Osteoblast (primary cell): ENCODE data around the gene DNAI4. TPM values are rescaled to one million over a fixed set of nuclear protein-coding genes. Genes with fewer than 3 reads are reported as not detected.

ENCODE experiments used
- DNase-seq: peaks from one replicate; pipeline ENCODE4 v3.0.0; 2011; ENCODE audit warnings: low spot score, mixed read lengths; ENCODE audit not compliant: insufficient read length; ENCODE audit errors: missing footprints
- H2AFZ ChIP-seq: 2 replicates; pipeline ENCODE4 v1.6.0; 2011; ENCODE audit warnings: mild to moderate bottlenecking, low read length
- H3K27ac ChIP-seq: 2 replicates; pipeline ENCODE4 v1.5.1; 2011; ENCODE audit warnings: mild to moderate bottlenecking, low read depth, low read length, moderate library complexity
- H3K27me3 ChIP-seq: 2 replicates; pipeline ENCODE4 v1.6.0; 2012; ENCODE audit warnings: mild to moderate bottlenecking, control low read depth, inconsistent platforms, low read length, moderate library complexity; ENCODE audit not compliant: insufficient read depth
- H3K36me3 ChIP-seq: 2 replicates; pipeline ENCODE4 v1.5.1; 2011; ENCODE audit warnings: mild to moderate bottlenecking, low read length, control low read depth, moderate library complexity; ENCODE audit not compliant: insufficient read depth
- H3K4me1 ChIP-seq: 2 replicates; pipeline ENCODE4 v1.5.1; 2011; ENCODE audit warnings: mild to moderate bottlenecking, low read length, control low read depth, moderate library complexity; ENCODE audit not compliant: insufficient read depth
- H3K4me2 ChIP-seq: 2 replicates; pipeline ENCODE4 v1.6.0; 2011; ENCODE audit warnings: mild to moderate bottlenecking, low read length; ENCODE audit not compliant: insufficient read depth
- H3K4me3 ChIP-seq: fragments of 200-600 bp; sonication (generic); 3 replicates; pipeline ENCODE4 v1.5.1; 2012; ENCODE audit warnings: mild to moderate bottlenecking, low read length, inconsistent platforms; ENCODE audit not compliant: insufficient read depth
- H3K79me2 ChIP-seq: 2 replicates; pipeline ENCODE4 v1.6.0; 2012; ENCODE audit warnings: mild to moderate bottlenecking, low read length, control low read depth, inconsistent platforms; ENCODE audit not compliant: insufficient read depth
- H3K9me3 ChIP-seq: 2 replicates; pipeline ENCODE4 v1.5.1; 2011; ENCODE audit warnings: low read depth, low read length, control low read depth
- H4K20me1 ChIP-seq: 2 replicates; pipeline ENCODE4 v1.6.0; 2012; ENCODE audit warnings: mild to moderate bottlenecking, low read length, control low read depth; ENCODE audit not compliant: insufficient read depth
- total RNA-seq: library from RNA; depleted of rRNA; stranded (reverse); fragments of >200 nt; gene quantifications from 2 replicates; pipeline ENCODE4 v1.2.3, GENCODE V29; 2012
- TF ChIP-seq, protein P1 (sequence below): IDR thresholded peaks from 2 replicates; pipeline ENCODE4 v1.5.1; 2011; ENCODE audit warnings: mild to moderate bottlenecking, low read depth, low read length, moderate library complexity; ENCODE audit errors: extremely low read depth

The DNAI4 gene
- total RNA-seq, 1 donor = 12.7 TPM

DNA sequence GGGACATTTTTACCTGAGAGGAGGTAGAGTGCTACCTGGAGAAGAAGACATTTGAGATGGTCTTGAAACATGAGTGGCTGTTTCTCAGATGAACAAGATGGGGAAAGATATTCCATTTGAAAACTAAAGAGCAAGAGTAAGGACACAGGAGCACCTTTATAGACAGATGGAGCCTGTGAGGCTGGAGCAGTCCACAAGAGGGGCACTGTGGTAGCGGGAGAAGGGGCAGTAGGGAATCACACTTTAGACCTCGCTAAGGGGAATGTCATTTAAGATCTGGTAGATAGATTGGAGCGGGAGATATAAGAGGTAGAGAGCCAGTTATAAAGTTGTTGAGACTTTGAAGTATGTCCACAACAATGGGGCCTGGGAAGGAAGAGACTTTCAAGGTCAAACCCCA is 149.0 kb downstream of the DNAI4 start:
- no peak overlapping the region for H2AFZ ChIP-seq
- TF ChIP-seq, protein P1, sequence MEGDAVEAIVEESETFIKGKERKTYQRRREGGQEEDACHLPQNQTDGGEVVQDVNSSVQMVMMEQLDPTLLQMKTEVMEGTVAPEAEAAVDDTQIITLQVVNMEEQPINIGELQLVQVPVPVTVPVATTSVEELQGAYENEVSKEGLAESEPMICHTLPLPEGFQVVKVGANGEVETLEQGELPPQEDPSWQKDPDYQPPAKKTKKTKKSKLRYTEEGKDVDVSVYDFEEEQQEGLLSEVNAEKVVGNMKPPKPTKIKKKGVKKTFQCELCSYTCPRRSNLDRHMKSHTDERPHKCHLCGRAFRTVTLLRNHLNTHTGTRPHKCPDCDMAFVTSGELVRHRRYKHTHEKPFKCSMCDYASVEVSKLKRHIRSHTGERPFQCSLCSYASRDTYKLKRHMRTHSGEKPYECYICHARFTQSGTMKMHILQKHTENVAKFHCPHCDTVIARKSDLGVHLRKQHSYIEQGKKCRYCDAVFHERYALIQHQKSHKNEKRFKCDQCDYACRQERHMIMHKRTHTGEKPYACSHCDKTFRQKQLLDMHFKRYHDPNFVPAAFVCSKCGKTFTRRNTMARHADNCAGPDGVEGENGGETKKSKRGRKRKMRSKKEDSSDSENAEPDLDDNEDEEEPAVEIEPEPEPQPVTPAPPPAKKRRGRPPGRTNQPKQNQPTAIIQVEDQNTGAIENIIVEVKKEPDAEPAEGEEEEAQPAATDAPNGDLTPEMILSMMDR = no peak
- no peak for DNase-seq
- H3K4me1 ChIP-seq = no peaks in the 10 kb centered on the region
- no peaks in the 10 kb centered on the region for H3K36me3 ChIP-seq
- H3K79me2 ChIP-seq = no peaks in the 10 kb centered on the region
- no peak overlapping the region for H3K4me3 ChIP-seq
- no peaks in the 10 kb centered on the region for H4K20me1 ChIP-seq
- H3K4me2 ChIP-seq = no peak overlapping the region
- no peaks in the 10 kb centered on the region for H3K27me3 ChIP-seq
- no peaks in the 10 kb centered on the region for H3K9me3 ChIP-seq
- H3K27ac ChIP-seq = no peak overlapping the region

DNA sequence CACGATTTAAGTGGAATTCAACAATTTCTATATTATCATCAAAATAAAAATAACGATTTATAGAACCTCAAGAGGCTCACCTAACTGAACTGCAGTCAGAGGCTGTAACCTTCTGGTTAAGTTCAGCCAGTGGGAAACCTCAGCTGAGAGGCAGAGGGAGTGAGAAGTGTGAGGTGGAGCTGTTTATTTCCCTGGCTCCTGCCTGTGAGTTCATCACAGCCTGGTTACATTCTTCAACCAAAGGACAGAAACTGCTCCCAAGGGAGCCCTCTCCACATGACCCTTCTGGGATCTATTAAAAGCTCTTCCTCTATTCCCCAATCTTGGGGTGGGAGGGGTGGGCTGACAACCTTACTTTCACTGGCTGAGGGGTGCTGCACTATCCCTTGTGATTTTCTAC is 150.2 kb downstream of the DNAI4 start:
- Histone ChIP-seq H3K9me3 (no peaks in the 10 kb centered on the region), H3K27me3 (no peaks in the 10 kb centered on the region)
- no peak for DNase-seq

DNA sequence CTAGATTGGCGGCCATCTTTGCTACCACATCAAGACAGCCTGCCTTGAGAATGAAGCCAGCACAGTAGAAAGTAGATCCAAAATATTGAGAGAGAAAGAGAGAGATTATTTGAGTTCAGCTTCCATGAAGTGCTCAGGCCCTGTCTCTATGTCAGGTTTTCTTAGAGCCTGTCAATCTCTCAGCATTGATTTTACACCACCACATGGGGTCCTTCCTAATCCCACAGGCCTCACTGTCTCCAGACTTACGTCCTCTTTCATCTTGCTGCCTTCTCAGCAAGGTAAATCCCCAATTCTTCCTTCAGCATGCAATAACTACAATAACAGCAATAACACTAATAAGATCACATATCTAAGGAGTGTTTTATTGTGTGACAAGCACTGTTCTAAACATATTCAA is 151.4 kb downstream of the DNAI4 start:
- no peaks in the 10 kb centered on the region for H3K36me3 ChIP-seq
- DNase-seq = no peak

More for the DNA sequence above, 150.2 kb downstream of the DNAI4 start:
- Histone ChIP-seq H3K79me2 (no peaks in the 10 kb centered on the region), H3K36me3 (no peaks in the 10 kb centered on the region), H3K4me1 (no peaks in the 10 kb centered on the region), H3K4me2 (no peak overlapping the region), H2AFZ (no peak overlapping the region), H4K20me1 (no peaks in the 10 kb centered on the region), H3K27ac (no peak overlapping the region), H3K4me3 (no peak overlapping the region)
- TF ChIP-seq, protein P1 = no peak

DNA sequence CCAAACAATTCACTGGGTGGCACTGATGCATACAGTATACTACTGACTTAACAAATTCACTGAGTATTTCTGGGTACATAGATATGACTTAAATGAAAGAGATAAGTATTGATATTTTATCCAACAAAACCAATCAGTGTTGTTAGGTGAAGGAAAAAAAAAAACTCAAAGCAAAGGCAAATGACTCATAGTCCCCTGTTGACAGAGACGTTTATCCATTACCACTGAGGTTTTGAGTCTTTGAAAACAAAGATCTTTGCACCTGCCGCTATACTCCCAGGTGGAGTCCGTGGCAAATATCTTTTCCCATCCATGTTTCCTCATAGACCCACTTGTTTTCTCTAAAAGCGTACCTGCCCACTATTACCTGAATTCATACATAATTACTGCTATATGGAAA is 154.0 kb downstream of the DNAI4 start:
- Histone ChIP-seq H3K4me3 (no peak overlapping the region), H3K36me3 (no peaks in the 10 kb centered on the region), H4K20me1 (no peaks in the 10 kb centered on the region), H2AFZ (no peak overlapping the region), H3K27me3 (no peaks in the 10 kb centered on the region), H3K4me1 (no peaks in the 10 kb centered on the region), H3K9me3 (no peaks in the 10 kb centered on the region), H3K27ac (no peak overlapping the region), H3K4me2 (no peak overlapping the region), H3K79me2 (no peaks in the 10 kb centered on the region)
- TF ChIP-seq, protein P1 = no peak
- no peak for DNase-seq

More for the DNA sequence above, 151.4 kb downstream of the DNAI4 start:
- Histone ChIP-seq H3K27ac (no peak overlapping the region), H3K79me2 (no peaks in the 10 kb centered on the region), H3K9me3 (no peaks in the 10 kb centered on the region), H3K4me1 (no peaks in the 10 kb centered on the region), H2AFZ (no peak overlapping the region), H3K4me2 (no peak overlapping the region), H3K27me3 (no peaks in the 10 kb centered on the region), H3K4me3 (no peak overlapping the region), H4K20me1 (no peaks in the 10 kb centered on the region)
- TF ChIP-seq, protein P1 = no peak
